IPS DF 6.9 (cell line): ENCODE data around the gene CCNI2.

Source experiments
- DNase-seq: peaks from one replicate; pipeline ENCODE4 v3.0.0-alpha.2; 2013; ENCODE audit warnings: low read depth, low spot score
- H3K27ac ChIP-seq: one replicate; pipeline ENCODE4 v1.5.1; 2013; ENCODE audit warnings: low read length, control low read depth
- H3K27me3 ChIP-seq: 2 replicates; pipeline ENCODE4 v1.6.1; 2013; ENCODE audit warnings: mild to moderate bottlenecking, low read length; ENCODE audit not compliant: control insufficient read depth, insufficient read depth
- H3K36me3 ChIP-seq: 2 replicates; pipeline ENCODE4 v1.6.1; 2013; ENCODE audit warnings: low read length; ENCODE audit not compliant: control insufficient read depth, insufficient read depth
- H3K4me1 ChIP-seq: 2 replicates; pipeline ENCODE4 v1.6.1; 2013; ENCODE audit warnings: low read length; ENCODE audit not compliant: control insufficient read depth, insufficient read depth
- H3K4me3 ChIP-seq: 2 replicates; pipeline ENCODE4 v1.5.1; 2013; ENCODE audit warnings: mild to moderate bottlenecking, low read length
- H3K9me3 ChIP-seq: 2 replicates; pipeline ENCODE4 v1.6.1; 2013; ENCODE audit warnings: low read length, inconsistent platforms; ENCODE audit not compliant: control insufficient read depth, insufficient read depth
- WGBS: extraction: QIAGEN DNeasy Blood & Tissue Kit; methylation state at CpG from one replicate; pipeline ENCODE4 v1.1.7; 2013; ENCODE audit warnings: mixed read lengths, missing lambda C conversion rate; ENCODE audit not compliant: insufficient read length, insufficient coverage; 5-methylcytosine and 5-hydroxymethylcytosine counted together

Gene CCNI2

GRCh38 chr5:132765311-132766019 is 18.2 kb downstream of the CCNI2 start:
- no CpG with 5 or more reads among the region's 12 CpGs for WGBS
- H3K4me1 ChIP-seq: no peaks in the 10 kb centered on the region
- no peaks in the 10 kb centered on the region for H3K27me3 ChIP-seq
- no peak for DNase-seq
- H3K36me3 ChIP-seq: no peaks in the 10 kb centered on the region
- no peaks in the 10 kb centered on the region for H3K9me3 ChIP-seq
- H3K4me3 ChIP-seq: no peak overlapping the region
- no peak overlapping the region for H3K27ac ChIP-seq

- Histone ChIP-seq H3K9me3 (no peaks in the 10 kb centered on the region), H3K27me3 (no peaks in the 10 kb centered on the region), H3K4me1 (peaks cover under 1% of the 10 kb centered on the region; the same call in 1 of the 2 replicates), H3K36me3 (no peaks in the 10 kb centered on the region), H3K27ac (no peak overlapping the region), H3K4me3 (no peak overlapping the region)
- no CpG with 5 or more reads among the region's 14 CpGs for WGBS
- no peak for DNase-seq
These were observed 19.0 kb downstream of the CCNI2 start for GRCh38 chr5:132766020-132766805.

GRCh38 chr5:132766806-132767055 is 19.5 kb downstream of the CCNI2 start:
- no CpG with 5 or more reads among the region's 1 CpG for WGBS
- no peaks in the 10 kb centered on the region for H3K36me3 ChIP-seq
- no peaks in the 10 kb centered on the region for H3K27me3 ChIP-seq
- H3K4me1 ChIP-seq: peaks cover 2% of the 10 kb centered on the region; the same call in 1 of the 2 replicates
- no peaks in the 10 kb centered on the region for H3K9me3 ChIP-seq
- no peak overlapping the region for H3K4me3 ChIP-seq
- H3K27ac ChIP-seq: no peak overlapping the region
- no peak for DNase-seq

GRCh38 chr5:132767150-132767549 is 19.9 kb downstream of the CCNI2 start:
- no peak overlapping the region for H3K4me3 ChIP-seq
- peaks cover 2% of the 10 kb centered on the region; the same call in 1 of the 2 replicates for H3K4me1 ChIP-seq
- H3K27me3 ChIP-seq: no peaks in the 10 kb centered on the region
- H3K36me3 ChIP-seq: no peaks in the 10 kb centered on the region
- no peak for DNase-seq
- no CpG with 5 or more reads among the region's 2 CpGs for WGBS
- no peaks in the 10 kb centered on the region for H3K9me3 ChIP-seq
- H3K27ac ChIP-seq: no peak overlapping the region

- no peak for DNase-seq
- Histone ChIP-seq H3K27ac (no peak overlapping the region), H3K4me3 (no peak overlapping the region), H3K4me1 (peaks cover 2% of the 10 kb centered on the region; the same call in 1 of the 2 replicates), H3K27me3 (no peaks in the 10 kb centered on the region), H3K36me3 (no peaks in the 10 kb centered on the region), H3K9me3 (no peaks in the 10 kb centered on the region)
- no CpG with 5 or more reads among the region's 3 CpGs for WGBS
These were observed 21.3 kb downstream of the CCNI2 start for GRCh38 chr5:132768485-132768868.

GRCh38 chr5:132770476-132771159 is 23.4 kb downstream of the CCNI2 start:
- WGBS: no CpG with 5 or more reads among the region's 8 CpGs
- no peaks in the 10 kb centered on the region for H3K36me3 ChIP-seq

GRCh38 chr5:132771503-132771998 is 24.3 kb downstream of the CCNI2 start:
- no peaks in the 10 kb centered on the region for H3K9me3 ChIP-seq
- no peak overlapping the region for H3K27ac ChIP-seq
- no peak for DNase-seq
- H3K27me3 ChIP-seq: peaks cover 2% of the 10 kb centered on the region; the same call in 1 of the 2 replicates
- H3K36me3 ChIP-seq: no peaks in the 10 kb centered on the region
- H3K4me3 ChIP-seq: no peak overlapping the region
- H3K4me1 ChIP-seq: peaks cover 4% of the 10 kb centered on the region; the same call in 1 of the 2 replicates
- no CpG with 5 or more reads among the region's 8 CpGs for WGBS

More at GRCh38 chr5:132770476-132771159, 23.4 kb downstream of the CCNI2 start:
- H3K9me3 ChIP-seq: no peaks in the 10 kb centered on the region
- no peak for DNase-seq
- no peak overlapping the region for H3K4me3 ChIP-seq
- H3K27me3 ChIP-seq: no peaks in the 10 kb centered on the region
- H3K4me1 ChIP-seq: peaks cover 2% of the 10 kb centered on the region; the same call in 1 of the 2 replicates
- H3K27ac ChIP-seq: no peak overlapping the region

- Histone ChIP-seq H3K4me3 (no peak overlapping the region), H3K9me3 (no peaks in the 10 kb centered on the region), H3K4me1 (peaks cover 4% of the 10 kb centered on the region; the same call in 1 of the 2 replicates), H3K27me3 (peaks cover 2% of the 10 kb centered on the region; the same call in 1 of the 2 replicates), H3K27ac (no peak overlapping the region), H3K36me3 (no peaks in the 10 kb centered on the region)
- no peak for DNase-seq
- WGBS: no CpG with 5 or more reads among the region's 8 CpGs
These were observed 25.3 kb downstream of the CCNI2 start for GRCh38 chr5:132772291-132773070.

- Histone ChIP-seq H3K4me3 (no peak overlapping the region), H3K4me1 (peaks cover 6% of the 10 kb centered on the region; the same call in 1 of the 2 replicates), H3K9me3 (no peaks in the 10 kb centered on the region), H3K27me3 (peaks cover 6% of the 10 kb centered on the region; the same call in 1 of the 2 replicates), H3K36me3 (no peaks in the 10 kb centered on the region), H3K27ac (no peak overlapping the region)
- no peak for DNase-seq
- no CpG with 5 or more reads among the region's 5 CpGs for WGBS
These were observed 25.9 kb downstream of the CCNI2 start for GRCh38 chr5:132773114-132773513.
